ENCODE measurements around the gene XPNPEP3.

- TF ChIP-seq CTCF (IDR thresholded peaks at IDR 0.05) (no peak), POLR2AphosphoS5 (IDR thresholded peaks at IDR 0.05) (no peak), EP300 (IDR thresholded peaks at IDR 0.05) (no peak)
These were observed 109.8 kb downstream of the XPNPEP3 start for GRCh38 chr22:40966726-40967085.

Measured in esophagus muscularis mucosa (tissue), 4 donors.